OCI-LY7 (cell line): Measurements from ENCODE around the gene ZMYND8. TPM values are rescaled to one million over a fixed set of nuclear protein-coding genes. Genes with fewer than 3 reads are reported as not detected.
A peak's percentile ranks its signal among the peaks of the same experiment; 100 is the strongest.

Source experiments
- Bru-seq: library from RNA; stranded (reverse); fragments of 400-500 nt; gene quantifications from one replicate; lab custom pipeline; 2021; lab: Mats Ljungman, UMichigan
- BruChase-seq, 2 experiments: library from RNA; stranded (reverse); fragments of 400-500 nt; gene quantifications; one replicate each; lab custom pipeline; 2021; lab: Mats Ljungman, UMichigan
- BruUV-seq: library from RNA; stranded (reverse); fragments of 400-500 nt; replicated peaks from 2 replicates; lab custom pipeline; 2021; lab: Mats Ljungman, UMichigan
- CTCF ChIA-PET: fragments of 300-600 bp; sonication (Branson Sonifier 250); formaldehyde crosslinking; loops from one replicate; lab custom pipeline; 2022; ENCODE audit warnings: antibody characterized with exemption; ENCODE audit not compliant: unreplicated experiment; lab: Charles Lee
- POLR2A ChIA-PET: fragments of 300-600 bp; sonication (Branson Sonifier 250); formaldehyde crosslinking; loops from one replicate; lab custom pipeline; 2022; ENCODE audit warnings: antibody characterized with exemption; lab: Charles Lee
- DNase-seq: peaks from one replicate; pipeline ENCODE4 v3.0.0-alpha.2; 2015; ENCODE audit warnings: low spot score
- H2AFZ ChIP-seq: fragments of 200-600 bp; sonication (generic), shearing (Covaris generic); 2 replicates; pipeline ENCODE4 v1.6.1; 2014; ENCODE audit warnings: mild to moderate bottlenecking, antibody characterized with exemption, low read length, moderate library complexity
- H3K27ac ChIP-seq: fragments of 200-600 bp; sonication (generic); 2 replicates; pipeline ENCODE4 v1.5.1; 2014; ENCODE audit warnings: mixed run types, low read depth, mild to moderate bottlenecking, moderate library complexity, low read length, inconsistent platforms; ENCODE audit not compliant: poor library complexity, severe bottlenecking
- H3K36me3 ChIP-seq: fragments of 200-600 bp; sonication (generic); 2 replicates; pipeline ENCODE4 v1.6.1; 2014; ENCODE audit warnings: mild to moderate bottlenecking, antibody characterized with exemption, low read length, moderate library complexity, mixed read lengths; ENCODE audit not compliant: insufficient read depth
- H3K4me1 ChIP-seq: fragments of 200-600 bp; sonication (generic); 2 replicates; pipeline ENCODE4 v1.5.1; 2014; ENCODE audit warnings: mild to moderate bottlenecking, low read length; ENCODE audit not compliant: insufficient read depth, poor library complexity, severe bottlenecking
- H3K4me2 ChIP-seq: fragments of 200-600 bp; sonication (generic); 2 replicates; pipeline ENCODE4 v1.6.1; 2014; ENCODE audit warnings: mild to moderate bottlenecking, low read length
- H3K4me3 ChIP-seq: fragments of 200-600 bp; sonication (generic); 2 replicates; pipeline ENCODE4 v1.5.1; 2014; ENCODE audit warnings: mild to moderate bottlenecking, low read depth, low read length; ENCODE audit not compliant: poor library complexity, severe bottlenecking
- H3K79me2 ChIP-seq: fragments of 200-600 bp; sonication (generic); 2 replicates; pipeline ENCODE4 v1.6.1; 2016; ENCODE audit warnings: low read depth, mild to moderate bottlenecking, low read length, moderate library complexity, mixed read lengths; ENCODE audit not compliant: insufficient read depth
- H3K9me2 ChIP-seq: fragments of 200-600 bp; sonication (generic); 2 replicates; pipeline ENCODE4 v1.6.1; 2016; ENCODE audit warnings: mild to moderate bottlenecking, low read length, mixed read lengths; ENCODE audit not compliant: insufficient read depth
- H3K9me3 ChIP-seq: fragments of 200-600 bp; sonication (generic); 2 replicates; pipeline ENCODE4 v1.6.1; 2014; ENCODE audit warnings: mild to moderate bottlenecking, mixed run types, low read length, mixed read lengths
- H4K20me1 ChIP-seq: fragments of 200-600 bp; sonication (generic); 2 replicates; pipeline ENCODE4 v1.6.1; 2014; ENCODE audit warnings: mild to moderate bottlenecking, antibody characterized with exemption, low read length, moderate library complexity, mixed read lengths; ENCODE audit not compliant: insufficient read depth
- CTCF ChIP-seq: fragments of 200-600 bp; sonication (generic); conservative IDR thresholded peaks from 2 replicates; pipeline ENCODE4 v1.5.1; 2014; ENCODE audit warnings: mild to moderate bottlenecking, antibody characterized with exemption, low read length, moderate library complexity, mixed read lengths
- EZH2phosphoT487 ChIP-seq: fragments of 200-600 bp; sonication (generic); IDR thresholded peaks from 2 replicates; pipeline ENCODE4 v1.6.1; 2018; ENCODE audit warnings: low read depth, borderline replicate concordance, mild to moderate bottlenecking, mixed run types, antibody characterized with exemption, low read length, moderate library complexity, mixed read lengths
- intact Hi-C: fragments of 100-400 bp; cut with micrococcal nuclease; formaldehyde crosslinking; loops from one replicate; pipeline ENCODE4 v1.10.0; 2022; ENCODE audit not compliant: unreplicated experiment
- long read RNA-seq: library from polyadenylated mRNA; stranded (forward); transcript quantifications from one replicate; pipeline ENCODE4 v2.0.0, GENCODE V29; 2022
- total RNA-seq, 2 experiments: library from RNA; depleted of rRNA in 1 of 2; stranded (reverse); fragments of >200 nt in 1 of 2; shearing (Covaris generic) in 1 of 2; gene quantifications; 2 replicates each; pipeline ENCODE4 v1.2.3, GENCODE V29; 2014 to 2022

ZMYND8 gene
- total RNA-seq (2014; rRNA removed; shearing (Covaris generic)), result 26.1 and 30.4 TPM in 2 replicates
- 69.1 and 77.0 TPM in 2 replicates for total RNA-seq (2022)
- percentile 88 among the genes with signal in this experiment for Bru-seq, nascent RNA
- percentile 85 among the genes with signal in this experiment for BruChase-seq, experiment 1, labeled RNA remaining after a 6-hour chase
- BruChase-seq, experiment 2, labeled RNA remaining after a 2-hour chase, result percentile 80 among the genes with signal in this experiment
- long read RNA-seq, full-length matches to known transcripts, result 15 of 86 reads
- long read RNA-seq, partial matches to known transcripts, result 33 of 86 reads
- long read RNA-seq, other reads (novel, unspliced or antisense), result 38 of 86 reads

- H2AFZ ChIP-seq, result peak within 1 kb of the TSS; percentile 34; the same call in 1 of the 2 replicates
- TF ChIP-seq EZH2phosphoT487 (no peak), CTCF (no peak)
- H4K20me1 ChIP-seq, result no peaks in the 10 kb centered on the region
- H3K4me2 ChIP-seq, result peak within 1 kb of the TSS; percentile 98
- no peaks in the 10 kb centered on the region for H3K9me3 ChIP-seq
- H3K4me3 ChIP-seq, result peak within 1 kb of the TSS; percentile 74
- H3K79me2 ChIP-seq, result peaks cover 48% of the 10 kb centered on the region
- no peaks in the 10 kb centered on the region for H3K9me2 ChIP-seq
- peaks cover 20% of the 10 kb centered on the region; the same call in 1 of the 2 replicates for H3K36me3 ChIP-seq
- intact Hi-C loops, result loop anchor here (2.0 to 10.0 kb wide), 2 partner anchors 94 to 1688 kb away; partner anchors contain the start of gene CSE1L
- H3K4me1 ChIP-seq, result peaks cover 76% of the 10 kb centered on the region
- no TSS peak for BruUV-seq
- CTCF ChIA-PET, result interaction anchor here (0.8 to 1.6 kb wide), 3 partner anchors 9 to 84 kb away, joined by 3 to 5 read pairs (median 3); no protein-coding TSS in a partner anchor
- H3K27ac ChIP-seq, result peak within 1 kb of the TSS; percentile 90
- peak; percentile 93 for DNase-seq
- POLR2A ChIA-PET, result interaction anchor here (0.6 to 3.0 kb wide), 20 partner anchors 10 to 1528 kb away, joined by 3 to 14 read pairs (median 4); no protein-coding TSS in a partner anchor
Measured at GRCh38 chr20:47356526-47357295, at the start of gene ZMYND8. Gene ZMYND8 (minus strand): TSS chr20:47356699. CDS start chr20:47356670, 29 bp downstream.

DNA sequence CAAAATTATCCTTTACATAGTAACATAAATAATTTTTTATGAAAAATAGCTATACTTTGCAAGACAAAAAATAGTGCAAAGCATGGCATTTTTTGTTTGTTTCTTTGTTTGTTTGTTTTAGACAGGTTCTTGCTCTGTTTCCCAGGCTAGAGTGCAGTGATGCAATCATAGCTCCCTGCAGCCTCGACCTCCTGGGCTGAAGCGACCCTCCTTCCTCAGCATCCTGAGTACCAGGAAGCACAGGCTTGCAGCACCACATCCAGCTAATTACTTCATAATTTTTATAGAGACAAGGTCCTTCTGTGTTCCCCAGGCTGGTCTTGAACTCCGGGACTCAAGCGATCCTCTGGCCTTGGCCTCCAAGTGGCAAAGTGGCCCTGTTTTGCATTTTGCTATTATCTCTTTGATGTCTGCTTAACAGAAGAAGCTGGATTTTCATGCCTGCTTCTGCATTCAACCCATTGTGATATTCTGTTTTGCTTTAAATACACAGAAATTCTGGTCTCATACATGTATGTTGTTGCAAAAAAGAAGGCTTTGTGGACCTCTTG is 49.4 kb upstream of the ZMYND8 start:
- DNase-seq, result no peak
- peaks cover 56% of the 10 kb centered on the region for H3K4me1 ChIP-seq
- TF ChIP-seq EZH2phosphoT487 (no peak), CTCF (no peak)
- H3K9me3 ChIP-seq, result peaks cover 2% of the 10 kb centered on the region
- H3K27ac ChIP-seq, result peak overlapping the region; percentile 35
- H3K79me2 ChIP-seq, result peaks cover 21% of the 10 kb centered on the region; the same call in 1 of the 2 replicates
- ChIA-PET CTCF (no interaction called here), POLR2A (interaction anchor here (0.5 to 1.7 kb wide), 7 partner anchors 10 to 235 kb away, joined by 3 to 6 read pairs (median 4); no protein-coding TSS in a partner anchor)
- peaks cover 29% of the 10 kb centered on the region for H3K36me3 ChIP-seq
- H3K9me2 ChIP-seq, result no peaks in the 10 kb centered on the region
- H2AFZ ChIP-seq, result no peak overlapping the region
- H3K4me3 ChIP-seq, result no peak overlapping the region
- H3K4me2 ChIP-seq, result peak overlapping the region; percentile 42
- H4K20me1 ChIP-seq, result no peaks in the 10 kb centered on the region
- no TSS peak for BruUV-seq
- intact Hi-C loops, result no loop called here
